HG03575 (cell line): ENCODE data around the gene CNBP.
"Not testable (repeated sequence)": the region's sequence is repeated elsewhere in the genome, so short reads cannot be mapped to it uniquely, and the experiment has no call there.

Experiments
- ATAC-seq: cut with Tn5 transposase; IDR thresholded peaks from one replicate; pipeline ENCODE4 v1.9.1; 2021; ENCODE audit not compliant: unreplicated experiment, insufficient number of reproducible peaks, low FRiP score; ENCODE audit errors: extremely low read depth

Gene CNBP

GRCh38 chr3:129189793-129190192 lies 6.1 kb upstream of the CNBP start:
- not testable (repeated sequence) for ATAC-seq

GRCh38 chr3:129187857-129188256 lies 4.2 kb upstream of the CNBP start:
- ATAC-seq: no peak

- no peak for ATAC-seq
Observed at GRCh38 chr3:129185783-129186182, 2.1 kb upstream of the CNBP start.

- not testable (repeated sequence) for ATAC-seq
Observed at GRCh38 chr3:129184784-129185542, 1.3 kb upstream of the CNBP start.

- no peak for ATAC-seq
Observed at GRCh38 chr3:129184396-129184657, 631 bp upstream of the CNBP start.

GRCh38 chr3:129182390-129183185 lies 1.1 kb downstream of the CNBP start:
- ATAC-seq: no peak

- ATAC-seq: no peak
Observed at GRCh38 chr3:129181819-129182218, 1.9 kb downstream of the CNBP start.

- ATAC-seq: no peak
Observed at GRCh38 chr3:129180461-129180860, 3.2 kb downstream of the CNBP start.

GRCh38 chr3:129176051-129176450 lies 7.6 kb downstream of the CNBP start:
- no peak for ATAC-seq

GRCh38 chr3:129173725-129174124 lies 10.0 kb downstream of the CNBP start:
- no peak for ATAC-seq

GRCh38 chr3:129173206-129173605 lies 10.5 kb downstream of the CNBP start:
- no peak for ATAC-seq

GRCh38 chr3:129166579-129167332 lies 16.9 kb downstream of the CNBP start:
- ATAC-seq: no peak

GRCh38 chr3:129165594-129165993 lies 18.1 kb downstream of the CNBP start:
- ATAC-seq: not testable (repeated sequence)

- no peak for ATAC-seq
Observed at GRCh38 chr3:129164500-129164899, 19.2 kb downstream of the CNBP start.

- ATAC-seq: no peak
Observed at GRCh38 chr3:129162729-129163579, 20.7 kb downstream of the CNBP start.

GRCh38 chr3:129161860-129162271 lies 21.8 kb downstream of the CNBP start:
- ATAC-seq: no peak

- peak; percentile 41 for ATAC-seq
Observed at GRCh38 chr3:129160891-129161859, 22.5 kb downstream of the CNBP start, which contains the start of gene ISY1. TSS of gene ISY1 (minus strand) at chr3:129161063. CDS start at chr3:129160975, 88 bp downstream.

- ATAC-seq: no peak
Observed at GRCh38 chr3:129144786-129145185, 38.9 kb downstream of the CNBP start.
